HG02759 (cell line): Measurements from ENCODE around the gene LDLRAD2.
"Not testable (repeated sequence)": the region's sequence is repeated elsewhere in the genome, so short reads cannot be mapped to it uniquely, and the experiment has no call there.

Source experiments
- ATAC-seq: cut with Tn5 transposase; IDR thresholded peaks from one replicate; pipeline ENCODE4 v1.9.1; 2021; ENCODE audit warnings: mild to moderate bottlenecking, moderate library complexity; ENCODE audit not compliant: unreplicated experiment

Gene LDLRAD2

GRCh38 chr1:21823980-21824702 lies 12.1 kb downstream of the LDLRAD2 start:
- no peak for ATAC-seq

GRCh38 chr1:21824926-21825325 lies 12.9 kb downstream of the LDLRAD2 start:
- no peak for ATAC-seq

- ATAC-seq: no peak
These were observed 13.3 kb downstream of the LDLRAD2 start for GRCh38 chr1:21825393-21825792.

GRCh38 chr1:21826694-21827093 lies 14.6 kb downstream of the LDLRAD2 start:
- not testable (repeated sequence) for ATAC-seq

- no peak for ATAC-seq
These were observed 15.1 kb downstream of the LDLRAD2 start for GRCh38 chr1:21827141-21827679.

- ATAC-seq: no peak
These were observed 16.0 kb downstream of the LDLRAD2 start for GRCh38 chr1:21828075-21828474.

GRCh38 chr1:21828506-21829210 lies 16.6 kb downstream of the LDLRAD2 start:
- no peak for ATAC-seq

GRCh38 chr1:21829294-21829693 lies 17.2 kb downstream of the LDLRAD2 start:
- ATAC-seq: no peak

- no peak for ATAC-seq
These were observed 18.9 kb downstream of the LDLRAD2 start for GRCh38 chr1:21830792-21831453.

GRCh38 chr1:21831454-21831970 lies 19.4 kb downstream of the LDLRAD2 start:
- ATAC-seq: no peak

- no peak for ATAC-seq
These were observed 21.4 kb downstream of the LDLRAD2 start for GRCh38 chr1:21833392-21833976.

- ATAC-seq: no peak
These were observed 22.0 kb downstream of the LDLRAD2 start for GRCh38 chr1:21834094-21834493.

- ATAC-seq: no peak
These were observed 22.6 kb downstream of the LDLRAD2 start for GRCh38 chr1:21834666-21835065.

- ATAC-seq: no peak
These were observed 23.9 kb downstream of the LDLRAD2 start for GRCh38 chr1:21836010-21836409.

- ATAC-seq: no peak
These were observed 24.7 kb downstream of the LDLRAD2 start for GRCh38 chr1:21836729-21837128.

- no peak for ATAC-seq
These were observed 25.4 kb downstream of the LDLRAD2 start for GRCh38 chr1:21837476-21837875.

GRCh38 chr1:21838359-21839157 lies 26.5 kb downstream of the LDLRAD2 start:
- ATAC-seq: no peak

- ATAC-seq: no peak
These were observed 27.4 kb downstream of the LDLRAD2 start for GRCh38 chr1:21839337-21840037.

GRCh38 chr1:21840981-21841380 lies 28.9 kb downstream of the LDLRAD2 start:
- no peak for ATAC-seq
